ENCODE measurements around the gene SEC23IP.
"Not testable (repeated sequence)": the region's sequence is repeated elsewhere in the genome, so short reads cannot be mapped to it uniquely, and the experiment has no call there.

Gene SEC23IP

DNA sequence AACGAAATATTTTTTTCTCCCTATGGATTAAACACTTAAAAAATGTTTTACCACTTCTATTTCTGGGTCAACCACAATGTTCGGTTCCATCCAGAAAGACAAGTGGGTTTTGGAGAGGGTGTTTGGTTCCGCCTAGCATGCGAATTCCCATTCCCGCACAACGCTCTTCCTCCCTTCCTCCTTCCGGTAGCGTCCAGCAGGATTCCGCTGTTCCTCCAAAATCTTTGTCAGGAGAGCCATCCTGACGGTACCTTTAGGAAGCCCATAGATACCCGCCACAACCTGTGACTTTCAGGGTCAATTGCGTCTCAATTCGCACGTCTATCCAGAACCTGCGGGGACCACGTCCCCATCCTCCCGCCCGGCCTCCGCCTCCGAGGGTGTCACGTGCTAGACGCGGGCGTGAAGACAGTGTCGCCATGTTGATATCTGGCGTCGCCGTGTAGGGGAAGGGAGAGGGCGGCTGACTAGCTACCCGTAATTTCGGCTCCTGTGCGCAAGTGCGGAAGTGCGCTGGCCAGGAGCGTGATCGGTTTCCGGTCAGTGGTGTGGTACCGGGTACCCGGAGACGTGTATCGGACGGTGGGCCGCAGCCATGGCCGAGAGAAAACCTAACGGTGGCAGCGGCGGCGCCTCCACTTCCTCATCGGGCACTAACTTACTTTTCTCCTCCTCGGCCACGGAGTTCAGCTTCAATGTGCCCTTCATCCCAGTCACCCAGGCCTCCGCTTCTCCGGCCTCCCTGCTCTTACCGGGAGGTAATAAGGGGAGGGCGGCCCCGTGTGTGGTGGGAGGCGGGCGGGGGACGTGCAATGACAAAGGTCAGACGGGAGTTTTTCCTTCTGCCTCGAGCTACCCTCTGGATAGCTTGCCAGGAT is at the start of gene SEC23IP:
Gene SEC23IP (plus strand): TSS at position 543 of the 878 bp plus-strand sequence. CDS start 53 bp downstream, at position 596.
- DNase-seq: peak; percentile 89

DNA sequence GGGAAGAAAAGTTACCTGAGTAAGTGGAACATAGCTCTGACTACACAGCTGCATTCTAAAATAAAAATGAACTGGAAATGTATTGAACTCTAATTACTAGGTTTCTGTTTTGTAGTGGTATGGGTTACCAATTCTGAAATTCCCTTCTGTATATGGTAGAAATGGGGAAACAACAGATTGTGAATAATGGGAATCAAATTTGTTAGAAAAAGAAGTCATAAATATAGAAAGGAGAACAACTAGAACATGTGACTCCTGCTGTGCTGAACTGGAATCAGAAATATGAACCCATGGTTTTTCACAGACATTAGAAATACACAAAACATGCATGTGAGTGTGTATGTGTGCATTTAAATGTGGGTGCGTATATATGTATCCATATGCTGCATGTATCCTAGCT is 46.9 kb upstream of the SEC23IP start:
- DNase-seq: no peak

DNA sequence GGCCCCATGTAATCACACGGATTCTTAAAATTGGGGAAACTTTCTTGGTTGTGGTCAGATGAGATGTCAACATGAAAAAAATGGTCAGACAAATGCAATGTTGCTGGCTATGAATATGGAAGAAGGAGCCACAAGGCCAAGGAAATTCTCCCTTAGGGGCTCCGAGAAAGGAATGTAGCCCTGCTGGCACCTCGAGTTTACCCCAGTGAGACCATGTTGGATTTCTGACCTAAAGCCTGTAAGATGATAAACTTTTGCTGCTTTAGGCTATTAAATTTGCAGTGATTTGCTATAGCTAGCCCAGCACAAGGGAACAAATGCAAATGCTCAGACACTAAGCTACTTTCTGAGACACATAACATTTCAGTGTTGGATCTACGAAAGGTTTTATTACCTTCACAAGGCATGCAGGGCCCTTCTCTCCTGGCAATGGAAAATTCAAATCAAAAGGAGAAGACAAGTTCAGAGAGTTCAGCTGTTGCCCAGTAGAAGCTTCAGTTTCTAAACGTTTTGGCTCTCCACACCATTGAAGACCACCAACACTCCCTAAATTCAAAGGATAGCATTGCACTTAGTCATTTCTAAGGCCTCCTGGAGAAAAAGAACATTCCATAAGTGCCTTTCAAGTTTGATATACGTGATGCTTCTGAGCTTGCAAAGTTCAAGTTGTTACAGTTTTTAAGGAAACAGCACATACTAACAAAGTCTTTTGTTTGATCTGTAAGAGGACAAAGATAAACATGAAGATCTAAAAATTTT is 43.3 kb upstream of the SEC23IP start:
- no peak for DNase-seq

DNA sequence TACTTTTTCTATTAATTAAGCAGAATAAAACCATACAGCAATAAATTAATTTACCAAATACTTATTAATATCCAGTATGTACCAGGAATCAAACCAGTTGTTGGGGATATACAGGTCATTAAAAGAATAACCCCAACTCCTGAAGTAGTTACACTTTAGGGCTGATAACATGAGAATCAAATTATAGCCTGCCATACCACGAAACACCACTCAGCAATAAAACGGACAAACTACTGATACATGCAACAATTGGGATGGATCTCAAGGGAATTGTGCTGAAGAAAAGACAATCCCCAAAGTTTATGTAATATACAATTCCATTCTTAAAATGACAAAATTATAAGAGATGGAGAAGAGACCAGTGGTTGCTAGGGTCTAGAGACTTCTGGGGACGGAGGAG is 42.6 kb upstream of the SEC23IP start:
- no peak for DNase-seq

DNA sequence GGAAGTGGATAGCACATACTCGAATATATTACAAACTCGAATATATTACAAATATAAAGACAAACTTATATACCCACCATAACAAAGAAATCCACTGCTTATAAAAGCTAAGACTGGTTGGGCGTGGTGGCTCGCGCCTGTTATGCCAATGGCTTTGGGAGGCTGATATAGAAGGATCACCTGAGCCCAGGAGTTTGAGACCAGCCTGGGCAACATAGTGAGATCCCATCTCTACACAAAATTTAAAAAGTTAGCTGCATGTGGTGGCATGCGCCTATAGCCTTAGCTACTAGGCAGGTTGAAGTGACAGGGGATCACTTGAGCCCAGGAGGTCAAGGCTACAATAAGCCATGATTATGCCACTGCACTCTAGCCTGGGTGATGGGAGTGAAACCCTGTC is 40.3 kb upstream of the SEC23IP start:
- DNase-seq: no peak

DNA sequence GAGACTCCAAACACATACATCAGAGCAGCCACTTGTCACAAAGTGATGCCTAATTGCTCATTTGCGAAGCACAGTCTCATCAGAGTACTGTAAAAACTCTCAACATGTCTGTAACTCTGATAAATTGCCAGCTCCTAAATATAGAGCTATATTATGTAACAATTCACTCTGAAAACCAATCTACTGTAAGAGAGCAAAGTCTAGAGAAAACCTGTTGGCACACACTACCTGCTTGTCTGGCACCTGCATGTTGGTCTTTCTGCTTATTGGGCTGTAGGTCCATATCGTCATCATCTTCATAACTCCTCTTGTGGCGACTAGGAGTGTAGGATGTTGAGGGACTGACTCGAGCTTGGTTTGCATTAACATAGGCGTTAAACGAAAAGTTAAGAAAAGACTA is 39.7 kb upstream of the SEC23IP start:
- no peak for DNase-seq

DNA sequence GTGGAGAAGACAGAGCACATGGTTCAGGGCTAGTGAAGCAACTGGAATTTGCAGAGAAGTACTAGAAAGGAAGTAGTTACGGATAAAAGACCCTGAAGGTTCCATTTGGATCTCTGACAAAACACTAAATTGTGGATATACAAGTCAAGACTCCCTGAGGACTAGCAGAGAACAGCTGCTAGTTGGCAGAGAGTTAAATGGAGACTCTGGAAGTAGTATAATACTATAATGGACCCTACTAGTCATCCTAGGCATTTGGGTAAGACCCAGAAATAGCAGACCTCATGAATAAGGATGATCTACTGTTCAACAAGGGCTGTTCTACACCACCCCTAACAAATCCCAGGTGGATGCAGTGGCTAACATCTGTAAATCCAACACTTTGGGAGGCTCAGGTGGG is 39.0 kb upstream of the SEC23IP start:
- DNase-seq: no peak

DNA sequence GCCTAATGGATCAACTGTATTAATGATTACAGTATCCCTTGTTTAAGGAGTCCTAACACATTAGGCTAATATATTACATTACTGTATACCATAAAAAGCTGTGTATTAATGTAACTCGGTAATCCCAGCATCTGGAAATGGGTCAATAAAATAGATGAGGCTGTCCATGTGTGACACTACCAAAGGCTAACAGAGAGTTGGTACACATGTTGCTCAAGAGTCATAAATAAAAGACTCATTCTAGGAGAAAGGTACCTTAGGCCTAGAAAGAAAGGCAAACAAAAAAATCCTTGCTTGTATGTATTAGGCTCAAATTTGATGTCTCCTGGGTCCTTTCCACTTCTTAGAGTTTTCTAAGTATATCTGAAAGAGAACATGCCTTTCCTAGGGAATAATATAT is 34.5 kb upstream of the SEC23IP start:
- DNase-seq: no peak

DNA sequence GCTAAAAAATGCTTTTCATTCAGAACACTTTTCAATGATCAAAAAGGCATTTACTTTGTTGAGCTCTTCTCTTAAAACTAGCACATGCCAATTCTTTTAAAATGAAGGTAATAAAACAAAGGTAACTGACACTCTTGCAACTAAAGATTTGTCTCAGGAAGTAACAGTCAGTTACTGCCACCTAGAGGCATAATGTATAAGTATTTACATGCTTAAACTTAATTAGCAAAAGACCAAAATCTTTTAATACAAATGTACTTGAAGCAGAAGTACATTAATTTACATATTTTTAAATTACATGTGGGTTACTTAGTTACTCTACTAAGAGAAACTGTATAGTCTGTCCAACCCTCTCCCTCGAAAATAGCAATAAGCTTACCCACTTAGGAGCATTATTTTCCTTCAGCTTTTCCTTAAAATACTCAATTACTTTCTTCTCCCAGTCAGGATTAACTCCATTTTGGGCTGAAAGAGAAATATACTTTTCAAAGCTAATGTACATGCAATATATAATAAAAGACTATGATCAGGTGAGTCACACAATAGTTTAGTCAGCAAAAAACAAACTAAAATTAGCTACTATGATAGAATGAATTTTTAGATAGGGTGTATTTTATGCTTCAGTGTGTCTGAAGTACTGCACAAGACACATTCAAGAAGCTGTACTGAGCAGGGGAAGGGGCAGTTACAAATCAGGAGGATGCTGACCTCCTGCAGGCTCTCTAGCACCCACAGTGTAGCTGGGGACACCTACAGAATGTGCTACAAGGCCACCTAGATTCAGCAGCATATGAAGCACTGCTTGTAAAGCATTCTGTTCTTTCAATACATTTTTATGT is 32.9 kb upstream of the SEC23IP start:
- no peak for DNase-seq

DNA sequence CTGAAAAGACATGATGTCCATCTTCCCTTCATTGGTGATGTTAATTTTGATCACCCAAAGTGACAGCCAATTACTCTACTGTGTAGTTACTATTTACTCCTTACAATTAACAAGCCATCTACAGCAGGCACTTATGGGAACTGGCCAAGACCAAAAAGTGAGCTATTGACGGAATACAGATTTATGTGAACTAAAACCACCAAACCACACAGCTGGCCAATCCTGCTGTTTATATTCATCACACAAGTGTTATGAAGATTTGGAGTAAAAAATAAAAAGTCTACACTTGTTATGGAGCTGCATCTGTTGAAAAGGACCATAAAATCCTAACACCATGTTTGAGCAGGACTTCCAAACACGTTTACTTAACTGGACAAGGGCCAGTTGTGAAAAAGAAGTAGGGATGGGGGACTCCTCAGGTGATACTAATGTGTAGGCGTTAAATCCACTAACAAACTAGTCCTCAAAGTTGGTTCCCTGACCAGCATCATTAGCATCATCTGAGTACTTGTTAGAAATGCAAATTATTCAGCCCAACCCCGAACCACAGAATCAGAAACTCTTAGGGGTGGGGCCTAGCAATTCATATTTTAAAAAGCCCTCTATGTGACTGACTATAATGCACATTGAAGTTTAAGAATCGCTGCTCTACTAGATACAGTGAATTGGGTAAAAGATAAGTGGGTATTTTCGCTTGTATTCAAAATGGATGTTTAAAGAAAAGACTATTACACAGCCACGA is 31.5 kb upstream of the SEC23IP start:
- DNase-seq: no peak

DNA sequence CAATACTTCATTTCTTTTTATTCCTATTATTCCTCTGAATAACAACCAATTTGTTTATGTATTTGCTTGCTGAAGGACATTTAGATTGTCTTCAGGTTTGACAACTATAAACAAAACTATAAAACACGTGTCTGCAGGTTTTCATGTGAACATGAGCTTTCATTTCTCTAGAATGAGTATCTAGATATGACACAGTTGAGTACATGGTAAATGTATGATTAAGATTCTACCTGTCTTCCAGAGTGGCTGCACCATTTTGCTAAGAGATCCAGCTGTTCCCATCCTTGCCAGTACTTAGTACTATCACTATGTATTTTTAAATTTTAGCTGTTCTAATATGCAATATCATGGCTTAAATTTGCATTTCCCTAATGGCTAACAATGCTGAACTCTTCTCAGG is 30.0 kb upstream of the SEC23IP start:
- DNase-seq: no peak

DNA sequence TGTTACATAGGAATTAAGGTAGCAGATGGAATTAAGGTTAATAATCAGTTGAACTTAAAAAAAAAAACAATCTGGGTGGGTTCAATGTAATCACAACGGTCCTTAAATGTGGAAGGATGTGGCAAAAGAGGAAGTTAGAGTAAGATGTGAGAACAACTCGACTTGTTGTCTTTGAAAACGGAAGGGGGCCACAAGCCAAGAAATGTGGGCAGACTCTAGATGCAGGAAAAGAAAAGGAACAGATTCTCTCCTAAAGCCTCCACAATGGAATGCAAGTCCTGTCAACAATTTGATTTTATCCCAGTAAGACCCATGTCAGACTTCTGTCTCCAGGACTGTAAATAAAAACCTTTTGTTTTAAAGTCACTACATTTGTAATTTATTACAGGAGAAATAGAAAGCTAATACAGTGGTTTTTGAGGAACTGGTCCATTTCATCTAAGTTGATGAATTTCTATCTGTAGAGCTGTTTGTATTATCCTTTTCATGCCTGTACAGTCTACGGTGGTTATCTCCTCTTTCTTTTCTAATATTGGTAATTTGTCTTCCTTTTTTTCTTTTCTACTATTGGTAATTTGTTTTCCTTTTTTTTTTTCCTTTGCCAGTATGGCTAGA is 28.5 kb upstream of the SEC23IP start:
- no peak for DNase-seq

DNA sequence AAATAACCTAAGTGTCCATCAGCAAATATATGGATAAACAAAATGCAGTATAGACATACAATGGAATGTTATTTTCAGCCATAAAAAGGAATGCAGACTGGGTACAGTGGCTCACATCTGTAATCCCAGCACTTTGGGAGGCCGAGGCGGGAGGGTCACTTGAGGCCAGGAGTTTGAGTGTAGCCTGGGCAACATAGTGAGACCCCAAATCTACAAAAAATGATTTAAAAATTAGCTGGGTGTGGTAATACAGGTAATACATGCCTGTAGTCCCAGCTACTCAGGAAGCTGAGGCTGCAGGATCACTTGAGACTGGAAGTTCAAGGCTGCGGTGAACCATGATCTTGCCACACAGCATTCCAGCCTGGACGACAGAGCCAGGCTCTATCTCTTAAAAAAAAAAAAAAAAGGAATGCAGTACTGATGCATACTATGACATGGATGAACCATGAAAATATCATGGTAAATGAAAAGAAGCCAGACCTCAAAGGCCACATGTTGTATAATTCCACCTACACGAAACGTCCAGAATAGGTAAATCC is 26.8 kb upstream of the SEC23IP start:
- DNase-seq: no peak

DNA sequence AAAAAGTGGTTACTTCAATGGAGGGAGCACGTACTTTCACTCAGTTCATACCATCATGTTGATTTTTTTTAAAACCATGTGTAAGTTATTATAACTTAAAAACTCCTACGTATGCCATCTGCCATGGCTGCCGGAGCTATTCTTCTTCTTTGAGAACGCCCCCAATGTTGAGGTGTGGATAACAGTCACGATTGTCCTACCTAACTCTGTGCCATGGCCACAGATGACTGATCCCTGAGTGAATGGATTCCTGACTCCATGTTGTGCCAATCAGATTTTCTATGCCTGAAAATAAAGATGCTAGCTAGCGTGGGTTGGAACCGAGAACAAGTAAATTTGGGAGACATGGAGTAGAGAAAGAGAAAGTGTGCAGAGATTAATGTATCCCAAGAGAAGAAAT is 25.2 kb upstream of the SEC23IP start:
- DNase-seq: no peak

DNA sequence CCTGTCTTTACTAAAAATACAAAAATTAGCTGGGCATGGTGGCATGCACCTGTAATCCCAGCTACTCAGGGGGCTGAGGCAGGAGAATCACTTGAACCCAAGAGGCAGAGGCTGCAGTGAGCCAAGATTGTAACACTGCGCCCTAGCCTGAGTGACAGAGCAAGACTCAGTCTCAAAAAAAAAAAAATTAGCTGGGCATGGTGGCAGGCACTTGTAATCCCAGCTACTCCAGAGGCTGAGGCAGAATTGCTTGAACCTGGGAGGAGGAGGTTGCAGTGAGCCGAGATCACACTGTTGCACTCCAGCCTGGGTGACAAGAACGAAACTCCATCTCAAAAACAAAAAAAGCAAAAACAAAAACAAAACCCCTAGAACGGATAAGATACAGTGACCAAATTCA is 23.1 kb upstream of the SEC23IP start:
- not testable (repeated sequence) for DNase-seq

DNA sequence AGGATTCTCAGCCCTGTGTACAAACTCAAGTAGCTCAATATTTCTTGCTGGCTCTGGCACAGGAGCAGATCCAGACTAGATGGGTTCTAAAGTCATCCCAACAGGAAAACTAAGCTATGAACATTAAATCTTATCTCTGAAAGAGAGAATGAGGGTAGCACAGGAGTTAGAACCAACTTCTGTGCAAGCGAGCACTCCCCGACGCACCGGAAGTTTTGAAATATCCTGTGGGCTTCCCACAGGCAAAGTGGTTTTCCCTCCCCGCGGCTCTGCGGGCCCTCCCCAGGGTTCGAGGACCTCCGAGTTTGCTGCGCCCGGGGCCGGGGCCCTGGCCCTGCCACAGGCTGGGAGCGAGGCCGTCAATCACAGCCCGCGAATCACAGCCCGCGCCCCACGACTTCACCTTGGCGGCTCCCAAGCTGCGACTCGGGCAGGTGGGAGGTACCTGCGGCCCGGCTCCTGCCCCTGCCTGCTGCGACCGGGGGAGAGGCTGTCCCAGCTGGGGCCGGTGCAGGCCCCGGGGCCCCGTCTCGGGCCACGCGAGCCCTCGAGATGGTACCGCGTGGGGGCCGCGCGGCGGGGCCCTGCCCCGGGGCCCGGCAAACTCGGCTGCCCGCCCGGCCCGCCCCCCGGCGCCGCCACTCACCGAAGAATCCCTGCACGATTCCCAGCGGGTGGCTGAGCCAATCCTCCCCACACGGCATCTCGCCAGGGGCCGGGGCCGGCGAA is 20.5 kb upstream of the SEC23IP start:
- DNase-seq: peak; percentile 48

DNA sequence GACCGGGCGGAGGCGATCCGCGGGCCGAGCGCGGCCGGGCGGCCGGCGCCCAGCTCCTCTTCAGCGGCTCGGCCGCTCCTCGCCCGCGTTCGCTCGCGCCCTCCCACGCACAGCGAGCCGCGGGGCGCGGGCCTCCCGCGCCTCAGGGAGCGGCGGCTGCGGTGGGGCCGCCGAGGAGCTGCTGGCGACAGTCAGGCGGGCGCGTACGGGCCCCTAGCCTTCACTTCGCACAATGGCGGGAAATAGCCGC is 20.0 kb upstream of the SEC23IP start, which contains the start of gene MCMBP:
Gene MCMBP (minus strand): TSS at position 234 of the 250 bp plus-strand sequence. CDS start 259 bp downstream, outside the sequence.
- DNase-seq: no peak

DNA sequence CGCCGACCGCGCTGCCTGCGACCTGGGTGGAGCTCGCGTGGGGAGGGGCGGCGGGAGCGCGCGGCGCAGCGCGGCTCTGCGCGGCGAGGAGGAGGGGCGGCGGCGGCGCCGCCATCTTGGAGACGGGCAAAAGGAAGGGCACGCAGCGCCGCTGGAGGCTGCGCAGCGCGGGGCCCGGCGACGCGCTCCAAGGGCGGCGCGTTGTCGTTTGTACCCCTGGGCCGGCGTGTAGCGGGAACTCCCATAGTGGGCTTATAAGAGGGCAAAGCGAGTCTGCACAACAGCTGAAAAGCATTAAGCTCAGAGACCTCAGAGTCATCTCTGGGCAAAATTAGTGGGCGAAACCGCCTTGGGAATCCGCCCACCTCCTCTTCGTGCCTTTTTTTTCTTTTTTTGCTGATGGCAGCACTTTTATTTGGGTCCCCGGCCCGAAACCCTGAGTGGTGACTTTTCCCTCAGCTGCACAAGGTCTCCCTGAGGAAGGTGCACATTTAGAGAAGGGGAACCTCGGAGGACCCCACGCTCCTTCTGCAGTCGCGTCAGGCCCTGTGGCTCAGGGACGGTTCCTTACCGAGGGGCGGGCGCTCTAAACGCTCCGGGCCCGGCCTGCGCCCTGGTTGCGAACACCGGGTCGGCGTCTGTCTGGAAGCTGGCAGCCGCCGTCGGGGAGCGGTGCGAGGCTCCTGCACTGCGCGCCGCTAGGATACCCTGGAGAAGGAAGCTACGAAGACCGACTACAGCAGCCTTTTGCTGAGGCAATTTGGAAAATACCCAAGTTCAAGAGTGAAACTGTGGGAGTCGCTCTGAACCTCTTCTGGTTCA is 19.5 kb upstream of the SEC23IP start:
- DNase-seq: peak; percentile 86

DNA sequence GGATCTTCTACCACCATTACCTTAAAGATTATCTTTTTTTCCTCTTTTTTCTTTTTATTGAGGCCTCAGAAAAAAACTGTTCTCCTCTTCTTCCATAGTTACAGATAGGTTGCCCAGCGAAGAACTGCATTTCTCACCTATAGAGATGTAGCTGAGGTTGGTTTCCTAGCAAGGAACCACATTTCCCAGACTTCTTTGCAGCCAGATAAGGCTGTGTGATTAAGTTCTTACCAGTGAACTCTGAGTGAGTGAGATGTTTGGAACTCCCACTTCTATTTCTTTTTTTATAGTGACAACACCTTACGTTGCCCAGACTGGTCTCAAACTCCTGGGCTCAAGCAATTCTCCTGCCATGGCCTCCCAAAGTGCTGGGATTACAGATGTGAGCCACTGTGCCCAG is 14.0 kb upstream of the SEC23IP start:
- DNase-seq: no peak

DNA sequence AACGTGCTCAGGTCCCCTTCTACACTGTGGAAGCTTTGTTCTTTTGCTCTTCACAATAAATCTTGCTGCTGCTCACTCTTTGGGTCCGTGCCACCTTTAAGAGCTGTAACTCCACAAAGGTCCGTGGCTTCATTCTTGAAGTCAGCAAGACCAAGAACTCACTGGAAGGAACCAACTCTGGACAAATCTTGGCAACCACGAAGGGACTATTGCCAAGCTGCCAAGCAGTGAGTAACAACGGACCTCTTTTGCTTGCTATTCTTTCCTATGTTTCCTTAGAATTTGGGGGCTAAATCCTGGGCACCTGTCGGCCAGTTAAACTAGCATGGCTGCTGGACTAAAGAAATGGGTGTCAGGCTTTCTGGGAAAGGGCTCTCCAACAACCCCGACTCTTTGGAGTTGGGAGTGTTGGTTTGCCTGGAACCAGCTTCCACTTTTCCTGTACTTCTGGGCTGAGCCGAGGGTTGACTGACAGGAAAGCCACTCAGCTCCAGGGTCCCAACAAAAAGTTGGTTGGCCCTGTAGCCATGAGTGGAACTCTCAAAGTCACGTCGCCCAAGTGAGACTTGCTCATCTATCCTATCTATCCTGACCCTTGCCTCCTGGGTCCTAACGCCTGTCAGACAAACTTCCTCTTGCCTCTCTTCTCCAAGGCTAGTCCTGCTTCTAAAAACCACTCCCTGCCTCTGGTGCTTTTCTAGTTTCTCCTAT is 8.5 kb upstream of the SEC23IP start:
- DNase-seq: not testable (repeated sequence)
